Measurements from ENCODE around the gene HEATR5B.
A peak's percentile ranks its signal among the peaks of the same experiment; 100 is the strongest.

The HEATR5B gene

DNA sequence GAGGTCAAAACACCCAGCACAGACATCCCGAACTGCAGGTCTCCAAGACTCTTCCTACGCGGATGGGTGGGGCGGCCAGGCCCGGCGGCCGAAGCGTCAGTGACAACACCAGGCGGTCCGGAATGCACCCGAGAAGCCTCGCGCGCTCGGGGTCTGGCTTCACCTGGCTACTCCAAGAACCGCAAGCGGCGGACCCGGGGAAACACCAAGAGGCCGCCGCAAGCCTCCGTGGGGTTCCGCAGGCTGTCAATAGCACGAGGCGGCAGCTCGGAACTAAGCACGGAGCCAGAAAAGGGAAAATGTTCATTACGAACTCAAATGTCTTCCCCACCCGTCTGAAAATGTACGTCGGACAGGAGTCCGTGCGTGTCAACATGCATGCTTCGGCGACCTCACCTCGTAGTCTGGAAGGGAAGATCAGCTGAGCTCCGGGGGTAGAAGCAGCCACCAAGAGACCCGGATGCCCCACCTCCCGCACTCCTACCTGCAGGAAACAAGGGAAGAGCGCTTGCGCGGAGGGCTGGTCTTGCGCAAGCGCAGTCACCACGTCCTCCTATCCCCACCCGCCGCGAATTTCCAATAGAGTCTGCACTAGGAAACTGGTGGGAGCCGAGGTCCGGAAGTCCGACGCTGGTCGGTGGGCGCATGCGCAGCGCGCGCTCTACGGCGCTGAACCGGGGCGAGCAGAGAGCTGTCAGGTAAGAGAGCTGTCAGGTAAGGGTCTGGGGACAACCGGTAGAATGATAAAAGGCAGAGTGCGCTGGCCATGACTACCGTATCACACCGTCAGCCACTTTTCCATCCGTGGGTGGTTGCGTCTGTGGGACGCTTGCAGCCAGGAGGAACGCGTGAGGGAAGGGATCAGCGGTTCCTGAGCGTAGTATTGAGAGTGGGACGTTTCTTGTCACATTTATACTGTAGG, at the start of gene HEATR5B, which contains the start of gene GPATCH11:
HEATR5B (minus strand) TSS at position 500 of the 922 bp plus-strand sequence. CDS start 958 bp downstream, outside the sequence.
GPATCH11 (plus strand) TSS at position 646 of the 922 bp plus-strand sequence. CDS start 3,864 bp downstream, outside the sequence.
- DNase-seq (ENCODE audit: low read depth in 2 of 2): peak; percentile 85 to 86

DNA sequence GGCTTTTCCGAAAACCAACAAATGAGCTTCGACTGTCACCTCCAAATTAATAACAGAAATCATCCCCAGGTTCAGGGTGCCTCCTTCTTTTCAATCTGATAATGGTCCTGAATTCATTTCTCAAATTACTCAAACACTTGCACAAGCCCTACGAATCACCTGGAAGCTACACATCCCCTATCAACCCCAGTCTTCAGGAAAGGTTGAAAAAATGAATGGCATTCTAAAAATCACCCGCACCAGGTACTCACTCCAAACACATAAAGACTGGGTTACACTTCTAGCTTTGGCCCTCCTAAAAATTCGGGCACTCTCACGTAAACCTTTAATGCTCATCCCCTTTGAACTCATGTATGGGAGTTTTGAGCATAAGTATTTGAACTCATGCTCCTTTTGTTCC, 48.7 kb upstream of the HEATR5B start:
- DNase-seq (ENCODE audit: low read depth in 2 of 2): no peak

DNA sequence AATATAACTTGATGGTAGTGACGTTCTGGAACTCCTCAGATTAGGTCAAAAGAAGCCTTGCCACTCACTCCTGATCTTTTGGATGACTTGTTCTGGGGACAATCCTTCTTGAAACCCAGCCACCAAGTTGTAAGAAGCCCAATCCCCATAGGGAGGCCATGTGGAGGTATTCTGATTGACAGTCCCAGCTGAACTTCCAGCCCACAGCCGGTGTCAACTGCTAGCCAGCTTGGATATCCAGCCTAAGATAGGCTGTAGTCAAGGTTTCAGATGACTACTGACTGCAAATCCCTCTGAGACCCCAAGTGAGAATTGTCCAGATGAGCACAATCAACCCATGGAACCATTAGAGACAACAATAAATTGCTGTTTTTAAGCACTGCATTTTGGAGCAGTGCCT, 41.2 kb upstream of the HEATR5B start:
- DNase-seq (ENCODE audit: low read depth in 2 of 2): no peak

GRCh38 chr2:37119157-37119556, 35.0 kb upstream of the HEATR5B start:
- no peak for DNase-seq (ENCODE audit: low read depth in 2 of 2)

GRCh38 chr2:37117566-37117965, 33.4 kb upstream of the HEATR5B start:
- DNase-seq (ENCODE audit: low read depth in 2 of 2): no peak

DNA sequence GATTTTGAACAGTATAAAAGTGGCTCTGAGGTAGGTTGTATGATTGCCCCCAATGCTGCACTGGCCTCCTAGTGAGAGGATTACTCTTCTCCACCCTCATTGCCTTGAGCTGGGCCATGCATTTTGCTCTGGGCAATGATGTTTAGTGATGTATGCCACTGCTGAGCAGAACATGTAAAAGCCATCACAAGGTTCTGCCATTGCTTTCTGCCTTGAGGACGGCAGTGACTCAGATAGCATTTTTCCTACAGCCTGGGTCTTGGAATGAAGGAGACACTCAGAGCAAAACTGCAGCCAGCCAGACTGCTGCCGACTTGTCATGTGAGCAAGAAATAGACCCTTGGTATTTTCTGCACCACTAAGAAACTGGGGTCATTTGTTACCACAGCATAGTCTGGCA, 27.8 kb upstream of the HEATR5B start:
- no peak for DNase-seq (ENCODE audit: low read depth in 2 of 2)

DNA sequence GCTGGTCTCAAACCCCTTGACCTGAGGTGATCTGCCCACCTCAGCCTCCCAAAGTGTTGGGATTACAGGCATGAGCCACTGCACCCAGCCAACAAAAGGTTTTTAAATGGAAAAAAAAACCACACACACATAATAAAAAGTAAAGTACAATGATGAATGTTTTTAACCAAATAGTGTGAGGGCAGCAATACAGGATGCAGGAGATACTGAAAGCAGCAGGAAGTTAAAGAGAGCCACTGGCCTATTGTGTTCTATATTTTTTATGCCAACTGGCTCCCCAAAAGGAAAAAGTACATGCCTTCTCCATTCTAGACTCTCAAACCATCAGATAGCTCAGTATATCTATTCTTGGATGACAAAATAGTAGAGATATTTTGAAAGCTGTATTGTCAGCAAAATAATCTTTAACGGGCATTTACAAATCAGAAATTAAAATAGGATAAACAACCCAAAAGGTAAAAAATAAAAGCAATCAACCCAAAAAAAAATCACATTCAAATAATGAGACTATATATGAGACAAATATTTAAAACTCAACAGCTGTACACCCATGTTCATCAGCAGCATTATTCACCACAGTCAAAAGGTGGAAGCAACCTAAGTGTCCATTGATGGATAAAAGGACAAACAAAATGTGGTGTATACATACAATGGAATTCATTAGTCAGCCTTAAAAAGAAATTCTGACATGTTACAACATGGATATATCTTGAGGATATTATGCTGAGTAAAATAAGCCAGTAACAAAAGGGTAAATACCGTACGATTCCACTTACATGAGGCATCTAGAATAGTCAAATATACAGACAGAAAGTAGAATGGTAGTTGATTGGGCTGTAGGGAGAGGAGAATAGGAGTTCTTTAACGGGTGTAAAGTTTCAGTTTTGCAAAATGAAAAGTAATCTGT, 26.4 kb upstream of the HEATR5B start:
- DNase-seq (ENCODE audit: low read depth in 2 of 2): no peak

- no peak for DNase-seq (ENCODE audit: low read depth in 2 of 2)
These were observed 25.4 kb upstream of the HEATR5B start for GRCh38 chr2:37109523-37109922.

- DNase-seq (ENCODE audit: low read depth in 2 of 2): no peak
These were observed 21.0 kb upstream of the HEATR5B start for GRCh38 chr2:37105150-37105549.

- no peak for DNase-seq (ENCODE audit: low read depth in 2 of 2)
These were observed 20.0 kb upstream of the HEATR5B start for GRCh38 chr2:37104178-37104577.

DNA sequence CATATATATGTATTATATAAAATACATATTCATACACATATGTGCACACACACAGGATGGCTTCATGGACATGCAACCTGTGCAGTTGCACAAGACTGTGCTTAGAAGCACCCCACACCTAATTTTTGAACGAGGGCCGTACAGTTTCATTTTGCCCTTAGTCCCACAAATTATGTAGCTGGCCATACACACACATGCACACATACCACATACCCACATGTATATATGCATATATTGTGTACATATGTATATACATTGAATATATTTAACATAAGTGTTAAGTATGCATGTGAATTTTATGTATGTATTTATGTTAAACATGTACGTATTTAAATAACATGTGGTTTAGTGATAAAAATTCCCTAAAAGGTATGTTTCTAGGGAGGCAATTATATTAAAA, 18.4 kb upstream of the HEATR5B start:
- no peak for DNase-seq (ENCODE audit: low read depth in 2 of 2)

DNA sequence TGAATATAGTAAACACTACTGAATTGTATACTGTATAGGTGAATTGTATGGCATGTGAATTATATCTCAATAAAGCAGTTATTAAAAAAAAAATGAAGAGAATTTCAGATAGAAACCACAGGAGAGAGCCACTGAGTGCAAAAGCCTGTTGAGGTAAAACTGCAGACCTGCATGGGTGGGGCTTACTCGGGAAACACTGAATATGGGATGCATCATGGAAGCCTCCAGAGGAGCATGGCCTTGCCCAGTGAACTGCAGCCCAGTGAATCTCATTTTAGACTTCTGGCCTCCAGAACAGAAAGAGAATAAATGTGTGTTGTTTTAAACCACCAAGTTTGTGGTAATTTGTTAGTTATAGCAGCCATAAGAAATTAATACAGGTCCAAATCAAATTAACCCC, 15.9 kb upstream of the HEATR5B start:
- DNase-seq (ENCODE audit: low read depth in 2 of 2): no peak

DNA sequence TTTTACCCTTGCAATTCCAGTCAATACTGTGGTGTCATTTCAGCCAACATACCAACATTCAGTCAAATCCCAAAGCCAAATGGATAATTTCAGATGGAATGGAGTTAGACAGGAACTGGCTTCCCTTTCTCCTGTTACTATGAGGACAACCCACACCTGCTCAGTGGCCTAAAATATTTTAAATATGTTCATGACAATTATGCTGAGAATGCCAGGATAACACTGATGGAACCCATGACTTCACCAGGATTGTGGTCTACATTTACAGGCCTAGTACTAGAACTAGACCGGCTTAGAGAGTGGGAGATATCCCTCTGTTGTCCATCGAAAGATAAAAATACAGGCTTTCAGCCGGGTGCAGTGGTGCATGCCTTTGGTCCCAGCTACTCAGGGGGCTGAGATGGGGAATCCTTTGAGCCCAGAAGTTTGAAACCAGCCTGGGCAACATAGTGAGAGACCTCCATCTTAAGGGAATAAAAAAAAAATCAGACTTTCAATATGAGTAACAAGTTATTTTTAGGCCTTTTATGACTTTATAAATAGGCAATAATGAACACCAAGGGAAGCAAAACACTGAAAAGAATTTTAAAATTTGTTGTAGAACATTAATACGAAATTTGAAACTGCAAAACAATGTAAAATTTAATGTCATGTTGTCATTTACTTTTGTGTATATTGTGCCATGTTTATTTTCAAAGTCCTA, 14.4 kb upstream of the HEATR5B start:
- DNase-seq (ENCODE audit: low read depth in 2 of 2): no peak

DNA sequence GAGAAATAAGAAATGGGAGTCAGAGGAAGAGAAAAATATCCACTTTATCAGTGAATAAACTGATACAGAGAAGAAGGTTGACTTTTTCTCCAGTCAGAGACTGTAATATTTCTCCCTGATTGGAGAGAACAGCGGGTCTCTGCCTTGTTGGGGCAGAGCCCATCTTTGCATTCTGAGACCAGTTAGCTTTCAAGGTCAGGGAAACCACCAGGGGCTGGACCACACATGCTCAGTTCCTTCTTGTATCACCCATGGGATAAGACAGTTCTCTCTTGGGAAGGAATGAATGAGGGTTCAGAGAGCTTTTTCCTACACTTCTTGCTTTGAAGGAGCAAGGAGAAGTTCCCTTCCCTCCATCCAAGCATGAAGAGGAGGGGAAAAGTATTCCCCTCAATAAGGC, 12.4 kb upstream of the HEATR5B start:
- no peak for DNase-seq (ENCODE audit: low read depth in 2 of 2)

GRCh38 chr2:37091873-37092272, 7.7 kb upstream of the HEATR5B start:
- DNase-seq (ENCODE audit: low read depth in 2 of 2): no peak

DNA sequence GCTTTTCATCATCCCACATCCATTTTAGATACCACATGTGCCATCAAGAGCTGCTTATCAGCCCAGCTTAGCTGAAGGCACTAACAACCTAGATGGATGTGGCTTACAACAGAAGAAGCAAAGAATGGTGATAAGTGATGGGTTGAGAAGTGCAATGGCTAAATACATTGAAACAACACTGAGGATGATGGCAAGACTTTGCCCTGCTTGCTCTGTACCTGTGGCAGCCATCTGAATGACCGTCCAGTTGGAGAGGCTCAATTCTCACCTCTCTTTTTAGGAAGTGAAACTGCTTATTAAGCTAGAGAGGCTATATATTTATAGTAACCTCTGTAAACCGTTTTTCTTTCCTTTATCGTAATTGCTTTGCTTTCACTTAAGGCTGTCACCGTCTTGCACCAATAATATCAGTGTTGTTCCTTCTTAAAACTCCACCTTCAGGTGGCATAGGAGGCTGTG, 5.9 kb upstream of the HEATR5B start:
- no peak for DNase-seq (ENCODE audit: low read depth in 2 of 2)

GRCh38 chr2:37085731-37086147, 1.6 kb upstream of the HEATR5B start:
- no peak for DNase-seq (ENCODE audit: low read depth in 2 of 2)

GRCh38 chr2:37084797-37085196, 625 bp upstream of the HEATR5B start:
- DNase-seq (ENCODE audit: low read depth in 2 of 2): no peak

- DNase-seq (ENCODE audit: low read depth in 2 of 2): no peak
These were observed 3.5 kb downstream of the HEATR5B start for GRCh38 chr2:37080689-37081088.

DNA sequence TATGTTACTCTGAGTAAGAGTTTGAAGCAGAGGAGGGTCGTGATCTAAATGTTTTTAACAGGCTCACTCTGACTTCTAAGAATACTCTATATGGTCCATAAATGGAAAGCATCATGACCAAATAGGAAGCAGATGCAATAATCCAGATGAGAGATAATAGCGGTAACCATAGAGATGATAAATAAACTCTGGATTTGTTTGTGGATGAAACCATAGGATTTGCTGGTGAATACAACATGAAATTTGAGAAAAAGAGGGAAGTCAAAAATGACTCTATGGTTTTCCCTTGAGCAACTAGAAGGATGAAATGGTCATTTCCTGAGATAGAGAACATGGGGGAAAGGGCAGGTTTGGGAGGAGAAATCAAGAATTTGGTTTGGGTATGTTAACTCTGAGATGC, 3.9 kb downstream of the HEATR5B start:
- no peak for DNase-seq (ENCODE audit: low read depth in 2 of 2)

DNA sequence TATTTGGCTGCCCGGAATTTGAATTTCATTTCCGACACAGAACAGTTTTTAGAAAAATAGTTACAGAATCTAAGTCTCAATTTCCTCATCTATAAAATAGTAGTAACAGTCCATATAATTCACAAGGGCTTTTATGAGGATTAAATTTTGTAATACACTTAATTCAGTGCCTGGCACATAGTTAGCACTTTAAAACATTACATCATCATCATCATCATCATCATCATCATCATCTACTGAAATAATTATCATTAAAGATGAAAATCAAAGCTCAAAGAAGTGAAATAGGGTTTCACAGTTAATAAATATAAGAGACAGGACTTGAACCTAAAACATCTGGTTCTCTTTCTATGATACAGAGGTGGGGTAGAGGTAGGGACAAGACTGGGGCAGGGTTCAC, 13.2 kb downstream of the HEATR5B start:
- DNase-seq (ENCODE audit: low read depth in 2 of 2): no peak

- no peak for DNase-seq (ENCODE audit: low read depth in 2 of 2)
These were observed 15.5 kb downstream of the HEATR5B start for GRCh38 chr2:37068686-37069085.
